ENCODE measurements around the gene SHQ1.
A peak's percentile ranks its signal among the peaks of the same experiment; 100 is the strongest.

Gene SHQ1

DNA sequence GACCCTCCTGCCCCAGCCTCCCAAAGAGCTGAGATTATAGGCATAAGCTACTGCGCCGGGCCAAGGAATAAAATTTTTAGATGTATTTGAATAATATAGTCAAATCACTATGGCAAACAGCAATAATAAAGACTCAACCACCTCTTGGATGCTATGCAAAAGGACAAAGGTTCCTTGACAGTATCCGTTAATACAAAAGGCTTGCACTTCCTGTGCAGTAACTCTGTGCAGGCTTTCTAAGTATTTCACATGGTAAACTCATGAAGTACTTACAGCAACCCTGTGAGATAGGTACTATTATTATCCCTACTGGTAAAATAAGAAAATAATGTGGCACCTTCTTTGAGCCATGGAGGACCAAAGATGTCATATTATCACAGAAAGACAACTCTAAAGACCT lies 86.8 kb downstream of the SHQ1 start:
- DNase-seq (ENCODE audit: insufficient read length) (no peak), FAIRE-seq (no peak)
- TF ChIP-seq POLR2AphosphoS5 (IDR thresholded peaks at IDR 0.05; ENCODE audit: low read depth, low read length) (no peak), TAF1 (IDR thresholded peaks at IDR 0.05; ENCODE audit: borderline replicate concordance, low read depth, low read length) (no peak), POLR2A (IDR thresholded peaks at IDR 0.05; ENCODE audit: low read depth, low read length) (no peak)

DNA sequence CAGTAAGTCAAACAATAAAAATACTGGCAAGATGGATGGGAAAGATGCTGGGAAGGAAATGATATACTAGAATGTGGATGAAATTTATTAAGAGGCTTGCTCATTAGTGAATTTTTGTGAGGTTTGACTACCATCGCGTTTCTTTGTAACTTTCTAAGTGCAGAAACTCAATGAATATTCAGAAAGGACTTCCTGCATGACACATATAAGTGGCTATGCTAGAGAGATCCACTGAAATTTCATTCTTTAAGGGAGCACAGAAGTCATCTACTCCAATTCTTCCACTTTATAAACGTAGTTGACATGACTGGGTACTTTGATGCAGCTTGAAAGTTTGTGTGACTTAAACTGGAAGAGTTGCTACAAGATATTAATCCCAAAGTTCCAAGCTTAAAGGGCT lies 88.0 kb downstream of the SHQ1 start:
- no peak for FAIRE-seq
- DNase-seq (ENCODE audit: insufficient read length): no peak
- TF ChIP-seq POLR2AphosphoS5 (IDR thresholded peaks at IDR 0.05; ENCODE audit: low read depth, low read length) (no peak), TAF1 (IDR thresholded peaks at IDR 0.05; ENCODE audit: borderline replicate concordance, low read depth, low read length) (no peak), POLR2A (IDR thresholded peaks at IDR 0.05; ENCODE audit: low read depth, low read length) (no peak)

DNA sequence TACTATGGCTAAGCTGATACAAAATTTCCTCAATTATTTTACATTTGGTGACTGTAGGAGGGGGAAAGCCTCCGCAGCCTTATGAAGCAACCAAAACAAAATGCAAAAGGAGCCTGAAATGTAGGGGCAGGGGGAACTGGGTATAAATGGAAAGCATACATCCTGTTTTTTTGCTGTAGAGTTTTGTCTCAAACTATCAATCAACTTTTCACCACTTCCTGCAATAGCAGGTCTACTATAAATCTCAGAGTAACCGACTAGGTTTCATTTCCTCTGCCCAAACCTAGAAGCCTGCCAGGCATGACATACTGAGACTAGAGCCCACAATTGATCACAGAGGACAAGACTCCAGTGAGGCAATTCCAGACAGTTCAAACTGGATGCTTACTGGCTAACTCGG lies 91.3 kb downstream of the SHQ1 start:
- TF ChIP-seq POLR2A (IDR thresholded peaks at IDR 0.05; ENCODE audit: low read depth, low read length): no peak
- TF ChIP-seq TAF1 (IDR thresholded peaks at IDR 0.05; ENCODE audit: borderline replicate concordance, low read depth, low read length): no peak
- TF ChIP-seq POLR2AphosphoS5 (IDR thresholded peaks at IDR 0.05; ENCODE audit: low read depth, low read length): no peak
- FAIRE-seq (peak; percentile 93), DNase-seq (ENCODE audit: insufficient read length) (peak; percentile 36)

DNA sequence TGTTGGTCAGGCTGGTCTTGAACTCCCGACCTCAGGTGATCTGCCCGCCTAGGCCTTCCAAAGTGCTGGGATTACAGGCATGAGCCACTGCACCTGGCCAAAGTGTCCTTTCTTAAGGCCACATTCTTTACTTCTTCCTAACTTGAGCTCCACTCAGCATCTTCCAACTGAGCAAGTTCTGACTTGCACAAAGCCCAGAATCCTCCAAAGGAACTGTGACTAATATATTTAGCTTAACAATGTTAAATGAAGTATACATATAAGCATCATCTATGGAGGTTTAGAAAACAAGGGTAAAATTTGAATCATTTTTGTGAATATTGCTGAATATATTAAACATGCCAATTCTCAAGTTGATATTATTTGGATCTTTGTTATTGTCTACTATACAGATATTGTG lies 93.7 kb downstream of the SHQ1 start:
- FAIRE-seq (no peak), DNase-seq (ENCODE audit: insufficient read length) (no peak)
- TF ChIP-seq POLR2AphosphoS5 (IDR thresholded peaks at IDR 0.05; ENCODE audit: low read depth, low read length) (no peak), POLR2A (IDR thresholded peaks at IDR 0.05; ENCODE audit: low read depth, low read length) (no peak), TAF1 (IDR thresholded peaks at IDR 0.05; ENCODE audit: borderline replicate concordance, low read depth, low read length) (no peak)

DNA sequence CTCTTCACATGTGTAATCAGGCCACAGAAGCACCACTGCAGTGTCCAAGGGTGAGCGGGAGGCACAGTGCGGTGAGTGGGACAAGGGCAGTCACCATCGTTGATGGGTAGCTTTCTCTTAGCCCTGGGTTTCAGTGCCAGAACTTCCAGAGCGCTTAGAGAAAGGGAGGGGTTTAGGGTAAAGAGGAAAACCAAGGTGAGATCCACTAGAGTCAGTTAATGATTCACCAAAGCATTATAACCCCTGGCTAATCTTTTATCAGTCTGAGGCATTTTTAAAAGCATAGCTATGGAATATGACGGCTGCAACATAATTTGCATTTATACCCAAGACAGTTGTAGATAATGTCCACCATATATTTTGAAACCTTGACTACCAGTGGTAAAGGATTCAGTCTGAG lies 94.8 kb downstream of the SHQ1 start:
- DNase-seq (ENCODE audit: insufficient read length) (no peak), FAIRE-seq (no peak)
- TF ChIP-seq POLR2AphosphoS5 (IDR thresholded peaks at IDR 0.05; ENCODE audit: low read depth, low read length) (no peak), TAF1 (IDR thresholded peaks at IDR 0.05; ENCODE audit: borderline replicate concordance, low read depth, low read length) (no peak), POLR2A (IDR thresholded peaks at IDR 0.05; ENCODE audit: low read depth, low read length) (no peak)

DNA sequence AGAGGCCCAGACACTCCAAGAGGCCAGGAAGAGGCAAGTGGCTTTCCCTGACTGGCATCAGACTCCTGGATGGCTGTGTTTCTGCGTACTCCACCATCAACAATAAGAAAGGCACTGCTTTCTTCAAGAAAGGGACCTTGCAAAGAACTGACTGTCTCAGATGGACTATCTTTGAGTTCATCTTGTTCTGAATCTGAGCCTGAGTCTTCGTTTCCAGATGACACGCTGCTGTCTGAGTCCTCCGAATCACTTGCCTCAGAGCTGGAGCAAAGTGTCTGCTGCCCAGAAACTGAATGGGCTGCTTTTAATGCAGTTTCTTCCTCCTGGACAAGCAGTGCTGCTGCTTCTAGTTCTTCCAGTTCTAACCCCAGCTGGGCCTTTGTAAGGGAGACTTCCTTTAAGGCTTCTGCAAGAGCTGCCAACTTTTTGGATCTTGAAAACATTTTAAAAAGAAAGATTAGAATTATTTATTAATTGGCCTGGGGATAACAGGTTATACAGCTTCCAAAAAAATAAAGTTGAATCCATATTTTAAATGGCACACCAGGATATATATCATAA lies 97.8 kb downstream of the SHQ1 start:
- TF ChIP-seq POLR2AphosphoS5 (IDR thresholded peaks at IDR 0.05; ENCODE audit: low read depth, low read length): no peak
- no peak for TF ChIP-seq POLR2A (IDR thresholded peaks at IDR 0.05; ENCODE audit: low read depth, low read length)
- no peak for TF ChIP-seq TAF1 (IDR thresholded peaks at IDR 0.05; ENCODE audit: borderline replicate concordance, low read depth, low read length)
- no peak for DNase-seq (ENCODE audit: insufficient read length)
- peak; percentile 24 for FAIRE-seq

DNA sequence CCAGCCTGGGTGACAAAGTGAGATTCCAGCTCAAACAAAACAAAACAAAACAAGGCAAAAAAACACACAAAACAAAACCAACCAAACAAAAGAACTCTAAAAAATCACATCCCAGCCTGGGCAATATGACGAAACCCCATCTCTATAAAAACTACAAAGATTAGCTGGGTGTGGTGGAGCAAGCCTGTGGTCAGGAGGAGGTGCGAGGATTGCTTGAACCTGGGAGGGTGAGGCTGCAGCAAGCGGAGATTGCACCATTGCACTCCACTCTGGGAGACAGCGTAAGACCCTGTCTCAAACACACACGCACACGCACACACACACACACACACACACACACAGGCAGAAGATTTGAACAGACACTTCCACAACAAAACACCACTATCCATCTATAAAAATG lies 99.6 kb downstream of the SHQ1 start:
- TF ChIP-seq POLR2A (IDR thresholded peaks at IDR 0.05; ENCODE audit: low read depth, low read length): no peak
- no peak for TF ChIP-seq TAF1 (IDR thresholded peaks at IDR 0.05; ENCODE audit: borderline replicate concordance, low read depth, low read length)
- no peak for TF ChIP-seq POLR2AphosphoS5 (IDR thresholded peaks at IDR 0.05; ENCODE audit: low read depth, low read length)
- FAIRE-seq: peak; percentile 36

DNA sequence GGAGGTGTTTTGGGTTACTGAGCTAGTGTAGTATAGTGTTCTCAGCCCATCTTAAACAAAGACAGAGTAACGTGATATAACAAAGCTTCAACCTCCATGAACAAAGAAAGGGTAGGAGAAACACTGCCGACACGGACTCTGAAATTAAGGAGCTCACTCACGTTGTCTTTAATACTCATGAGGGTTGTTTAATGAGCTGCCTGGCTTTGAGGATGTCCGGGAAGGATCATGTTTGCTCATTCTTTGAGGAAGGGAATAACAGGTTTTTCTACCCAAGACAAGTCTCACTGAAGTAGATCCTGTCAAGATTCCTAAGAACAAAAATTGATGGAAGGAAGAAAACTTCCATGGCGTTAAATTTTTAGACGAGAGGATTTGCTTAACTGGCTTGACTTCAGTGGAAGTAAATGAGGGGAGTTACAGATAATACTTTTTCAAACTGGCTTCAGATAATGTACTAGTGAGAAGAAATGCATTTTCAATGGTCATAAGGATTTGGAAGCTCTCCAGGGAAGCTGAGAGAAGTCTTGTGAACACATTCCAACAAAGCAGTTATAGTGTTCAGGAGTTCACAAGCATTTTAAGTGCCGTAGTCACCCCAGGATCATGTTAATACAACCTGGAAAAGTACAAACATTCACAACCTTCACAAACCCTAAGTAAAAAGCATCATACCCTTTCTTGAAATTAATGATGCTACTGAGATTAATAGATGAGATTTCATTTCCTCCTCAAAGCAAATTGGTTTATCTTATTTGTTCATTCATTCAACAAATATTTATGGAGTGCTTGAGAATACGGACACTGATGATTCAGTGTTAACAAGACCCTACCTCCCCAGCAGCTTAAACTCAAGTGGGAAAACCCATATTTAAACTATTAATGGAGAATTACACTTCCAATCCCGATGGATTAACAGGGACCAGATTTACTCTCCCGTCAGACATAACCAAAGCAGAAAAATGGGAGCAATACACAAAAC lies 101.5 kb downstream of the SHQ1 start:
- TF ChIP-seq POLR2A (IDR thresholded peaks at IDR 0.05; ENCODE audit: low read depth, low read length): no peak
- no peak for TF ChIP-seq POLR2AphosphoS5 (IDR thresholded peaks at IDR 0.05; ENCODE audit: low read depth, low read length)
- TF ChIP-seq TAF1 (IDR thresholded peaks at IDR 0.05; ENCODE audit: borderline replicate concordance, low read depth, low read length): no peak
- no peak for FAIRE-seq
- no peak for DNase-seq (ENCODE audit: insufficient read length)

More for the DNA sequence above, 99.6 kb downstream of the SHQ1 start:
- no peak for DNase-seq (ENCODE audit: insufficient read length)

DNA sequence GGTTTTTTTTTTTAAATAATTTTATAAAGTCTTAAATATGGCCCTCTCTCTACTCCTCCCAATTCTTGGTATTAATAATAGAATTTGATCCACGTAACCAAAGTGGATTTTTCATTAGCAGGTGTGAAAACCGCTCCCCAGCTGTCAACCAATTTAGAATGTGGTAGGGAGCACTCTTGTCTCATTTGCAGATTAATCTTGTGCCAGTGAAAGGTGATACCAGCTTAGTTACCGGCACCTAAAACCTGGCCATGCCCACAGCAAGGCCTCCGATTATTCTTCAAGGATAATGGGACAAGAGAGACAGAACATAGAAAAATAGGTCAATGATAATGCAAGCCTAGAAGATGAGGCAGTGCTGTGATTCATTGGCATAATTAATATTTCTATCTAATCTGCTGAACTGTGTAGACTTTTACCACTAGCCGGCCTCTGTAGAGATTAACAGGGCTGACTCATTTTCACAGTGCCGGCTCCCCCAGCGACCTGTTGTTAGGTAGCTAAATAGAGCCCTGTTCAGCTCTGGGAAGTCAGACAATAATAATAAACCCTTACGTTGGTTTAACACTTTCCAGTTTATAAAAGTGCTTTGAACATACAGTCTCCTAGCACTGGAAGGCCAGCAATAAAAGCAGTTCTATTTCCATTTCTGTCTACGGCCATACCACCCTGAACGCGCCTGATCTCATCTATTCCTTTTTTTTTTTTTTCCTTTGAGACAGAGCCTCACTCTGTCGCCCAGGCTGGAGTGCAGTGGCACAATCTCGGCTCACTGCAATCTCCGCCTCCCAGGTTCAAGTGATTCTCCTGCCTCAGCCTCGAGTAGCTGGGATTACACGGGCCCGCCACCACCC lies 102.9 kb downstream of the SHQ1 start:
- no peak for FAIRE-seq
- TF ChIP-seq POLR2AphosphoS5 (IDR thresholded peaks at IDR 0.05; ENCODE audit: low read depth, low read length) (no peak), TAF1 (IDR thresholded peaks at IDR 0.05; ENCODE audit: borderline replicate concordance, low read depth, low read length) (no peak), POLR2A (IDR thresholded peaks at IDR 0.05; ENCODE audit: low read depth, low read length) (no peak)
- DNase-seq (ENCODE audit: insufficient read length): no peak

DNA sequence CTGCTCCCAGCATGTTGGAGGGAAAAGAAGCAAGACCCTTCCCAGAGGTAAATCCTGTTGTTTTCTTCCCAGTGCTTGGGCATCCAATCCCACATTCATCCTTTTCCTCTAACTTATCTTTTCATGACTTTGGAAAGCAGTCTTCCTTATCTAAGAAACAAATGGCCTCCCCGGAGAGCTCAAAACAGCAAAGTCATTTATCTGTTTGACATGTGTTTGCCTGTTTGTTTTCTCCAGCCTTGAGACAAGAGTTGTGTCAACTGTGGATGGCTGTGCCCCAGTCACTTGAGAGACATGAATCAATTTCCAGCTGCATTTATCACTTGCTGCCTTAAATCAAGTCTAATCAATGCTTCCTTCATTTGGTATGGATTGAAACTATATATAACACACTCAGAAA lies 103.9 kb downstream of the SHQ1 start:
- no peak for FAIRE-seq
- no peak for DNase-seq (ENCODE audit: insufficient read length)
- TF ChIP-seq TAF1 (IDR thresholded peaks at IDR 0.05; ENCODE audit: borderline replicate concordance, low read depth, low read length) (no peak), POLR2AphosphoS5 (IDR thresholded peaks at IDR 0.05; ENCODE audit: low read depth, low read length) (no peak), POLR2A (IDR thresholded peaks at IDR 0.05; ENCODE audit: low read depth, low read length) (no peak)

Data from GM12892 (cell line).